Measurements from ENCODE around the gene ALPP.
"Not testable (repeated sequence)": the region's sequence is repeated elsewhere in the genome, so short reads cannot be mapped to it uniquely, and the experiment has no call there.

Gene ALPP

DNA sequence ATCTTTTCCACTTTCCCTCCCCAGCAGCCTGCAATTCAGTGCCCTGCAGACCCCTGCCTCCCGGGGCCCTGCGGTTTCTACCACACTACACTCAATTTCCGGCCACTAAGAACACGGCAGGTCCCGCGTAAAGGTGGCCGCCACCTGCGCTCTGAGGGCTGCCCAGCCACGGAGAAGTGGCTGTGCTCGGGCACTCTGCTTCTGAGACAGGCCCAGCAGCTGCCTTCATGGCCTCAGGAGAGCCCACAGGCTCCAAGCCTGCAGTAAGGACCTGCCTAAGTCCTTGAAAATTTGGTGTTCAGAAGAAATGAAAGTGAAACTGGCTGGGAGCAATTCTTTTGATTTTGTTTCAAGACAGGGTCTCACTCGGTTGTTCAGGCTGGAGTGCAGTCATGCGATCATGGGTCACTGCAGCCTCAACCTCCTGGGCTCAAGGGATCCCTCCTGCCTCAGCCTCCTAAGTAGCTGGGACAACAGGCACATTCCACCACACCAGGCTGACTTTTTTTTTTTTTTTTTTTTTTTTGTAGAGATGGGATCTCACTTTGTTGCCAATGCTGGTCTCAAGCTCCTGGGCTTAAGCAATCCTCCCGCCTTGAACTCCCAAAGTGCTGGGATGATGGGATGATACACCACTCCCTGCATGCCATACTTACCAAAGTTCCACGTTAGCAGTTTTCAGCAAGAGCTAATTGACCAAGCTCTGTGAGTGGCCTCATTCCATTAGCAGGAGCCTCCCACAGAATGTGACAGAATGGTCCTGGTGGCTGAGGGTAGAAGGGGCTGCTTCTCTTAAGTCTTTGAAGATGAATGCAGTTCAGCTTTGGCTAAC is 14.6 kb upstream of the ALPP start:
- DNase-seq (ENCODE audit: low spot score) = no peak

DNA sequence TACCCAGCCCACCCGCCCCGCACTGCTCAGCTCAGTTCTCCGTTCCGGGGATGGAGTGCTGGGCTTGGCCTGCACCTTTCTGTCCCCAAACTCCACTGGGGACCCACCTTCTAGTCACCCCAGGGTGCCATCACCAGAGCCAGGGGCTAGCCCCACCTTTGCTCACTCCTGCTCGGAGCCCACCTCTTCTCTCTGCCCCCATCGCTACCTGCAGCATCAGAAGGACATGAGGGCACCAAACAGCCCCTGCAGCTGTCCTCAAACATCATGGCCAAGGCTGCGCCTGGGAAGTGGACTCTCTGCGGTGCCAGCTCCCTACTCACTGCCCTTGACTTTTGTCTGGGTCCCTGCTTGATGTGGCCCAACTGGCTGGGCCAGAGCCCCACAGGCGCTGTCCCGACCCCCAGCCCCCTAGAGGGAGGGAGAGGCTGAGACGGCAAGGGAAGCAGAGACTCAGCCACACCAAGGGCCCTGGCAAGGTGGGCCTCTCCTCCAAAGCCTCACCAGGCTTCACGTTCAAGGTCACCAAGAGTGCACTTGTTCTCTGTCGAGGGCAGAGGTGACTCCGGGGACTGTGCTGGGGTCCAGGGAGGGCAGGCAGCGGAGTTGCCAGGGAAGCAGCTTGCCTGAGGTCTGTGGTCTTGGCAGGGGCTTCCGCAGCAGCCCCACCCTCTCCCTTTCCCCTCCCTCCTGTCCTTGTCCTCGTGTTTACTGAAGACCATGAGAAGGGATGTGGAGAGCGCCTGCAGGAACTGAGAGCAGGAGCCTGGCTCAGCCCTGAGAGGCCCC is 13.6 kb upstream of the ALPP start:
- DNase-seq (ENCODE audit: low spot score) = not testable (repeated sequence)

DNA sequence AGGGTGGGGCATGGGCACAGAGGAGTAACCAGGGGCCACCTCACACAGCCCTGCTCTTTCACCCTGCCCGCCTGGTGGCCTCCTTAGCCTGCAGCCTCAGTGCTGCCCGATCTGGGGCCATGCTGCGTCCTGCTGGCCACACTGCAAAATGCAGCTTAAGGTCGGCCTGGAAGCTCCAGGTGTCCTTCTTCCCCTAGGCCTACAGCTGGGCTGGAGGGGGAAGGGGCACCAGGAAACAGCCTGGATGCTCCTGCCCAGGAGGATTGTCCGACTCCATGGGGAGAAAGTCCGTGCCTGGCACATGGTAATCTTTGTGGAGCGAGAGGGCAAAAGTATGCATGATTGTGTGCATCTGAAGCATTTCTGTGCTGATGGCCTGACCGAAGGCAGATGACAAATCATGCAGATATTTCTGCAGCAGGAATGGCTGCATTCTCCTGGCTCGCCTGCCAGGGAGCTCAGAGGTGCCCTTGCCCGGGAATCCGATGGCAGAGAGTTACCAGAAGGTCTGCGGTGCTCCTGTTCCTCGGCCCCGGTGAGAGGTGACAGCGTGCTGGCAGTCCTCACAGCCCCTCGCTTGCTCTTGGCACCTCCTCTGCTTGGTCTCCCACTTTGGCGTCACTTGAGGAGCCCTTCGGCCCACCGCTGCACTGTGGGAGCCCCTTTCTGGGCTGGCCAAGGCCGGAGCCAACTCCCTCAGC is 12.8 kb upstream of the ALPP start:
- no peak for DNase-seq (ENCODE audit: low spot score)

DNA sequence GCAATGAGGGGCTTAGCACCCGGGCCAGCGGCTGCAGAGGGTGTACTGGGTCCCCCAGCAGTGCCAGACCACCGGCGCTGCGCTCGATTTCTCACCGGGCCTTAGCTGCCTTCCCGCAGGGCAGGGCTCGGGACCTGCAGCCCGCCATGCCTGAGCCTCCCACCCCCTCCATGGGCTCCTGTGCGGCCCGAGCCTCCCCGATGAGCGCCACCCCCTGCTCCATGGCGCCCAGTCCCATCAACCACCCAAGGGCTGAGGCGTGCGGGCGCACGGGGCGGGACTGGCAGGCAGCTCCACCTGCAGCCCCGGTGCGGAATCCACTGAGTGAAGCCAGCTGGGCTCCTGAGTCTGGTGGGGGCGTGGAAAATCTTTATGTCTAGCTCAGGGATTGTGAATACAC is 12.1 kb upstream of the ALPP start:
- DNase-seq (ENCODE audit: low spot score) = not testable (repeated sequence)

DNA sequence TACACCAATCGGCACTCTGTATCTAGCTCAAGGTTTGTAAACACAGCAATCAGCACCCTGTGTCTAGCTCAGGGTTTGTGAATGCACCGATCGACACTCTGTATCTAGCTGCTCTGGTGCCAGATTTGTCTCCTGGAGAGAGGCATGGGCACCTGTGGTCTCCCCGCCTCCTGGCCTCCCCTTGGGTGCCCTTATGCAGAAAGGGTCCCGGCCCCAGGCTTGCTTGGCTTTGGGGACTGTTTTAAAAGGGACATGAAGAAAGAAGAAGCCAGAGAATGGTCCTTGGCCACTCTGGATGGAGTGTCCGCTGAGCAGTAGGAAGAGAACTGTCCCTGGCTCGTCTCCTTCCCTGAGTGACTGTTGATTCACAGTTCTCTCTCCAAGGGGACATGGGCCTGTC is 11.5 kb upstream of the ALPP start:
- no peak for DNase-seq (ENCODE audit: low spot score)

DNA sequence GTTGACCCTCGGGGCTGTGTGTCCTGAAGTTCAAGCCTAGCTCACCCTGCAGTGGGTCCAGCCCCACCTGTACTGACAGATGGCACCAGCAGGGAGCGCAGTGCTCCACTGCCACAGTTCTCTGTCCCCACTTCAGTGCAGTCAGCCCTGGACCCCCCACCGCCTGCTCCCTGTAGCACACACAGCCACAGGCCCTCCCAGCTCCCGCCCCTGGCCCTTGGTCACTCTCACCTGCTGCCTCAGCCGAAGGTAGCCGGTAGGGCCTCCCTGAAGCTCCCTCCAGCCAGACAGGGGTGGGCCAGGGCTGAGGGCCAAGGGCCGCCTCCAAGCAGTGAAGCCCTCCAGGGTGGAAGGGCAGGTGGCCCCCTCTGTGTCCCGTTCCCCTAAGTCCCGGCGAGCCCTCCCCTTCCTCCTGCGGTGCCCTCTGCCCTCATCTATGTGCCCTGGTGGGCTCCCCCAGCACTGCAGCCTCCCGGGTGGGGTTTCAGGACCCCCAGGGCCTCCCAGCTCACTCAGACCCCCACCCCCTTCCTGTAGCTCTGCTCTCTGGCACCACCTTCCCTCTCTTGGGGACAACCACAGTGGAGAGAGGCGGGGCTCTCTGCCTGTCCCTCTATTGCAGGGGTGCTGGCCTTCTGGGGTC is 10.8 kb upstream of the ALPP start:
- no peak for DNase-seq (ENCODE audit: low spot score)

DNA sequence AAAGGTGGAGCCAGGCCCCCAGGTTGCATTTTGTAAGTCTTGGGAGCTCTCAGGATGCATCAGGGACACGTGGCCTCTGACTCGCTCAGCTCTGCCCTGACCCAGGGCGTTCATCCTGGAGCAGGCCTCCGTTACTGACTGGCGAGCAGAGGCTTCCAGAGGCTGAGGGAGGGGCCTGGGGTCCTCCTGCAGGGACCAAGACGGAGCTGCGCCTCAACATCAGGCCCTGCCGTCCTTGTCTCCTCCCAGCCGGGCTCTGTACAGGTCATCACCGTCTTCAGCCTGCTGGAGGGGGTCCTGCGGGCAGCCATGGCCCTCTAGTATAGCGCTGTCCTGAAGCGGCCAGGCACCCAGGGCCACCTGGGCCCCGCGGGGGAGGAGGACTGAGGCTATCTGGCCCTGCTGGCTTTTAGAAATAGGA is 10.2 kb upstream of the ALPP start:
- no peak for DNase-seq (ENCODE audit: low spot score)

DNA sequence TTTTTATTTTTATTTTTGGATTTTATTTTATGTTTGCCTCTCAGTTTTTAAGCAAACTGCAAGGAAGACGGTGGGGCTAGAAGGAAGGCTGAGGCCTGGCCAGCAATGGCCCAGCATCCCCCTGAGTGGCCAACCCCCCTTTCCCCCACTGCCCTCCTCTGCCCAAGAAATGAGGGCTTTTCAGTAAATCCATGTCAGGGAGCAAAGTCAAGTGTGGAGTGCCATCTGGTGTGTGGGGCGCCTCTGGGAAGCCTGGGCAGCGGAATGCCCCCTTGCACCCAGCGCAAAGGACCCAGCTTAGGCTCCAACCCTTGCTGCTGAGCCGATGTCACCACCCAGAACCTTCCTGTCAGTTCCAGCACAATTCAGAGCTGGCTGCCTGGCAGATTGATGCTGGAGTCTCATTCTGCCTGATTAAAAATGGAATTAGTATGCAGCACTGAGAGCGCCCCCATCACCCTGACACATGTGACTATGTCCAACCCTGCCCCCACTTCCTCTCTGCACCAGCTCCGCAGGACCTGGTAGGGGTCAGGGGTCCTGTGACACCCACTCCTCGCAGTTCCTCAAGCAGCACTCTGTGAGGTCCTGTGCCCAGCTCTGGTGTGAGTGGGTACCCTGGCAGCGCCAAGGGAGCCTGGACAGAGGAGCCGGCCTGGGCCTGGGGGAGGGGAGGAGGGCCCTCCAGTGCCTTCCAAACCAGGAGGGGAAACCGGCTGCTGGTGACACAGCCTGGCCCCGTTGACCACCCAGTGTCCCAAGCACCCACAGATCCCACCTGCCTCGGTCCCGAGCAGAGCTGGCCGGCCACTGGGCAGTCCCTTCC is 9.2 kb upstream of the ALPP start:
- no peak for DNase-seq (ENCODE audit: low spot score)

DNA sequence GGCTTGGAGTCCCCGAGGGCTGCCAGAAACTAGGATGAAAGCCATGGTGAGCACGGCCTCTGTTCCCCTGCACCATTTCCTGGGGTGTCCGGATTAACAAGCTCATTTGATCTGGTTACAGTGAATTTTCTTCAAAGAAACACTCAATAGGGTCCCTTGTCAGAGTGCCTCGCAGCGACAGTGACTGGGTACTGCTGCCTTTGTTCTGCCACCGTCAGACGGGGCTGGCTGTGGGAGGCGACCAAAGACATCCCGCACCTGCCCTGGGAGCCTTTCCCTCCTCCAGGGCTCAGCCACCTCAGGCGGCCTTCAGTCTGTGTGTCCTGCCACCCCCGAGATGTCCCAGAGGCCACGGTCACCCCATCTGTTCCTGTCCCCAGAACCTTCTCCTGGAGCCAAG is 8.5 kb upstream of the ALPP start:
- not testable (repeated sequence) for DNase-seq (ENCODE audit: low spot score)

DNA sequence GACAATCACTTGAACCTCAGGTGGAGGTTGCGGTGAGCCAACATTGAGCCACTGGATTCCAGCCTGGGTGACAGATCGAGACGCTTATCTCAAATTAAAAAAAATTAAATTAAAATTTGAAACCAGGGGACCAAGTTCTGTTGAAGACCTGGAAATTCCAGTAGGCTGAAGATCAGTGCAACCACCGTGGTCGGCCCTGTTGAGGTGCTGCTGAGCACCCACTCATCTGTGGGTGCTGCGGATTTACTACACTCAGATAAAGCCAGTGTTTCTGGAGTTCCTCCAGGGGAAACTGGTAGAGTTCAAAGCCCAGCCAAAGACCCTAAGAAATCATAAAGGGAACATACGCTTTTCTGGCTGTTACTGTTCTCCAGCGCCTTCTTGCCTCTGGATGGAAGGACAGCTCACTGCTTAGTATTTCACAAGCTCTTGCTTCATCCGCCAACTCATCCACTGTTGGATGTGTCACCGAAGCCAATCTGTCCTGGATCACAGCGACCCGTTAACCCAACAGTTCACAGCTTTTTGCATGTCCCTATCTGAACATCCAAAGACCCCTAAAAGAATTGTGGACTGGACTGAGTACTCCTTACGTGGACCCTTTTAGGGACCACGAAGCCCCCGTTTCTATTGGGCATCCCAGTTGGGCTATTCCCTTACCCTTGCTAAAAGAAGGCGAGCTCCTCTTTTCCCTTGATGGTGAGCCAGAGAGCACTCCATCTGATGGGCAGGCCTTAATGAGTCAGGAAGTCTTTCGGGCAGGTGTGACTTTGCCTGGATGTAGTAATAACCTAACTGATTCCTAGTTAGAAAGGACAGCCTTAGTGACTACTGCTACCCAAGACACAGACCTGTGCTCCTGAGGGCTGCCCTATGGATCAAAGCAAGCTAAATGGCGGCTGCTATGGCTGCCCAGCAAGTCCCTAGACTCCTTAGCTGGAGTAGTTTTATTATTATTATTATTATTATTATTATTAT is 6.0 kb upstream of the ALPP start:
- DNase-seq (ENCODE audit: low spot score) = no peak

DNA sequence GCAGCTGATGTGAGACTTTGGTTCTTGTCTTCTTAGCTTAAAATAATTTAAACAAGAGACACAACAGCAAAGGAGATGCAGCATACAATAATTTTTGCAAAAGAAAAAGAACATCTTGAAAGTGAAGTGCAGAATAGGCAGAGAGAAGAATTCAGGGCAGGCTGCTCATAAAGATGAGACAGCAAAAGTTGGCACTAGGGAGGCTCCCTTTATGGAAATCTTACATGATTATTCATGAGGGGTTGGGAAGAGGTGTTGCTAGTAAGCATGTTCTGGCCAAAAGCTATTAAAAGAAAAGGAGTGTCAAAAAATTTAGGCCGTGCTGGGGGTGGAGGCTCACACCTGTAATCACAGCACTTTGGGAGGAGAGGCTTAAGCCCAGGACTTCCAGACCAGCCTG is 4.2 kb upstream of the ALPP start:
- no peak for DNase-seq (ENCODE audit: low spot score)

DNA sequence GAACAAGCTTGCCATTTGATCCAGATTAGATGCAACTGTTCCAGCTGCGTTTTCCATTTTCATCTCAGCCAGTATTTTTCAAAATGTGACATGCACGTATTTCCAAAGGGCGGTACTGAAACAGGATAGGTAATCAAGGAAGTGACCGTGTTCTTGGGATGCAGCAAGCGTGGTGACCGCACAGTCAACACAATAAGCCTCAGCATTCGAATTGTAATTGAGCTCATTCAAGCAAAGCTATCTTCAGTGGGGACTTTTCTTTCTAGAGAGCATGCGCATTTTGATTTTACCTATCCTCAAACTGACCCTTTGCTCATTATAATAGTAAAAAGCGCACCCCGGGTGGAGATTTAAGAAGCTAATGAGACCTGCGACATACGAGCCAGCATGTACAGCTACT is 3.4 kb upstream of the ALPP start:
- no peak for DNase-seq (ENCODE audit: low spot score)

DNA sequence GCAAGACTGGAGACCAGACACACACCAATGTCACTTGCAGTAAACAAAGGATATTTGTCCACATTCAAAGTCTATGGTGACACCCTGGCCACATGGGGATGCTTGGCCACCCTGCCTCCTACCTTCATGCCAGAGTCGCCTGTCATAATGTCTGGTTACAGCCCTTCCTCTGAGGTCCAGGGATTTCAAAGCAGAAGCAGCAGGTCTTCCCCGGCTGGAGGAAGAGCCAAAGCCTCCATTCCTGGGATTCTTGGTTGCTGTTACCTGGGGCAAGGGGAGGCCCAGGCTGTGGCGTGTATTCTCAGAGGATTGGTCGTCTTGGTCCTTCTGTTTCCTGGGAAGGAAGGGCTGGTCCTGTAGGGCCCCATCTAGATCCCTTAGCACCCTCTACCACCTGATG is 2.3 kb upstream of the ALPP start:
- no peak for DNase-seq (ENCODE audit: low spot score)

DNA sequence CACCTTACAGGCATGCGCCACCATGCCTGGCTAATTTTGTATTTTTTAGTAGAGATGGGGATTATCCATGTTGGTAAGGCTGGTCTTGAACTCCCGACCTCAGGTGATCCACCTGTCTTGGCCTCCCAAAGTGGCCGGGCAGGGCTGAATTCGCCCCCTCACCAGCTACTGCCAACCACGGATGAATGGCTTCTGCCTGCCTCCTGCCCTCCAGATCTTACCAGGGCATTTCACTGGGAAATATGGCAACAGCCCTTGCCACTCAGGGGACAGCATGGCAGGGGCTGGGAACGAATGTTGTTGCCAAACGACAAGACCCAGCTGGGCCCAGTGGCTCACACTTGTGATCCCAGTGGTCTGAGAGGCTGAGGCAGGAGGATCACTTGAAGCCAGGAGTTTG is 1.8 kb upstream of the ALPP start:
- DNase-seq (ENCODE audit: low spot score) = no peak

DNA sequence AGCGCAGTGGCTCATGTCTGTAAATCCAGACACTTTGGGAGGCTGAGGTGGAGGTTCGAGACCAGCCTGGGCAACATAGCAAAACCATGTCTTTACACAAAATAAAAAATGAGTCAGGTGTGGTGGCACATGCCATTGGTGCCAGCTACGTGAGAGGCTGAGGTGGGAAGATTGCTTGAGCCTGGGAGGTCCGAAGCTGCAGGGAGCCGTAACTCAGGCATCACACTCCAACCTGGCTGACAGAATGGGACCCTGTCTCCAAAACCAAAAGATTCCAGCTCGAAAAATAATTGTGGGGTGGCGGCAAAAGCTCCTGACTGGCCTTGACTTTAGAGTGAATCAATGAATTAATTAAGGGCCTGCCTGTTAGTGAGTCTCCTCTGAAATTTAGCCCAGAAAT is 1.2 kb upstream of the ALPP start:
- no peak for DNase-seq (ENCODE audit: low spot score)

DNA sequence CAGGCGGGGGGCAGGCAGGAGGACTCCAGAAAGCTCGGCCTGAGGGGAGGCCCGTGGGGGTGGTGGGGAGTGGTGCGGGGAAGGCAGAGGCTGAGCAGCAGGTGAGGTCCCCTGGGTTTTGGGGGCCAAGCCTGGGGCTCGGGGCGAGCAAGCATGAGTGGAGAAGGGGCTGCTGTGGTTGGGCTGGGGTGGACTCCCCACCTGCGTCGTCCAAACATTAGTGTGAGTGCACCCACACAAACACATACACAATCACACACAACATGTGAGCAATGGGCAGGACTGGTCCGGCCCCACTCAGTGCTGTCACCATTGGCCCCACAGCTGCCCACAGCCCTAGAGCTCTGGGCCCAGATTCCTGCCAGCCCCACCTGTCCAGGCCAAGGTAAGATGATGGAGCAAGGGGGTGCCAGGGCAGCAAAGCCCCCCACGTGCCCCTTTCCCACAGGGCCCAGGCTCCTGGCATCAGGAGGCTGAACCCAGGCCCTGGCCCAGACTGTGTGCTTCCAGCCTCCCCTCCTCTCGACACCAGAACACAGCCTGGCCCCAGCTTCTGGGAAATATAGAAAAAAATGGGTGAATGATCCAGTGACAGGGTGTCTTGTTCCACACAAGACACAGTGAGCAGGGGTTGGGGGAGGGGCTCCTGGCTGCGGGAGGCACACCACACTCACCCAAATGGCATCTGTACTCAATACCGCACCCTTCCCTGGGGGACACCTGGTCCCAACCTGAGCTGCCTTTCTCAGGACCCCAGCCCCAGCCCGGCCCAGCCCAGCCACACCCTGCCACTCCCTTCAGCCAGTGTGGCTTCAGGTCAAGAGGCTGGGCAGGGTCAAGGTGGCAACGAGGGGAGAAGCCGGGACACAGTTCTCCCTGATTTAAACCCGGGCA is 463 bp upstream of the ALPP start:
- DNase-seq (ENCODE audit: low spot score) = no peak

DNA sequence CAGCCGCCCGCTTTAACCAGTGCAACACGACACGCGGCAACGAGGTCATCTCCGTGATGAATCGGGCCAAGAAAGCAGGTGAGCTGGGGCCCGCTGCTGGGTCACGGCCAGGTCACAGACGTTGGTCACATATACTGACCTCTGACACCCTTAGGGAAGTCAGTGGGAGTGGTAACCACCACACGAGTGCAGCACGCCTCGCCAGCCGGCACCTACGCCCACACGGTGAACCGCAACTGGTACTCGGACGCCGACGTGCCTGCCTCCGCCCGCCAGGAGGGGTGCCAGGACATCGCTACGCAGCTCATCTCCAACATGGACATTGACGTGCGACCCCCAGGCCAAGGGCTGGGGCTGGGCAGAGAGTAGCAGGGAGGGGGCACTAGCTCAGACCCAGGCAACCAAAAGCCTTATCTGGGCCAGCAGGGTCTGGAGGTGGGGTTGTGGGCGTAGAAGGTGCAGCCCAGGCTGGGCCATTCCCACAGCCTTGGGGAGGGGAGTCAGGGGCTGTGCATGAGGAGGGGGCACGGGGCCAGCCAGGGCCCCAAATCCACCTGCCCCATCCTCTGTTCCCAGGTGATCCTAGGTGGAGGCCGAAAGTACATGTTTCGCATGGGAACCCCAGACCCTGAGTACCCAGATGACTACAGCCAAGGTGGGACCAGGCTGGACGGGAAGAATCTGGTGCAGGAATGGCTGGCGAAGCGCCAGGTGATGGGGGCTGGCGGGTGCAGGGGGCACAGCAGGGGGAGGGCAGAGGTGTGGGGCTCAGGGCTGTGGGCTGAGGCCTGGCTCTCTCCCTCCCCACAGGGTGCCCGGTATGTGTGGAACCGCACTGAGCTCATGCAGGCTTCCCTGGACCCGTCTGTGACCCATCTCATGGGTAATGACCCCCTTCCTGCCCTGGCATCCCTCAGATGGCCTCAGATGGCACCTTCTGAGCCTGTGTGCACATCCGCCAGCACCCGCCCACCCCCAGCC is 1.3 kb downstream of the ALPP start:
- DNase-seq (ENCODE audit: low spot score) = not testable (repeated sequence)
